ENCODE measurements around the gene SNAP29. TPM values are rescaled to one million over a fixed set of nuclear protein-coding genes. Genes with fewer than 3 reads are reported as not detected.

Gene SNAP29
- total RNA-seq, 1 donor from 2014 or later = 24.3 TPM

GRCh38 chr22:20813056-20813455 lies 45.8 kb upstream of the SNAP29 start:
- no peak overlapping the region for H3K4me3 ChIP-seq
- no peak overlapping the region for H3K27ac ChIP-seq
- DNase-seq (no peak), ATAC-seq (no peak)
- H3K36me3 ChIP-seq = peaks cover 94% of the 10 kb centered on the region
- no peak for TF ChIP-seq CTCF (IDR thresholded peaks at IDR 0.05)
- H3K4me1 ChIP-seq = no peaks in the 10 kb centered on the region
- no peaks in the 10 kb centered on the region for H3K27me3 ChIP-seq
- intact Hi-C loops (cut with DNase I) = no loop called here
- H3K9me3 ChIP-seq = no peaks in the 10 kb centered on the region

GRCh38 chr22:20814221-20814808 lies 44.5 kb upstream of the SNAP29 start:
- no peak for DNase-seq
- peaks cover 95% of the 10 kb centered on the region for H3K36me3 ChIP-seq
- ATAC-seq = no peak

GRCh38 chr22:20815477-20816050 lies 43.2 kb upstream of the SNAP29 start:
- no peak for DNase-seq
- intact Hi-C loops (cut with DNase I) = no loop called here
- no peak overlapping the region for H3K27ac ChIP-seq
- no peak for ATAC-seq
- TF ChIP-seq CTCF (IDR thresholded peaks at IDR 0.05) = no peak
- no peak overlapping the region for H3K4me3 ChIP-seq
- H3K36me3 ChIP-seq = peaks cover 95% of the 10 kb centered on the region
- H3K27me3 ChIP-seq = no peaks in the 10 kb centered on the region
- no peaks in the 10 kb centered on the region for H3K4me1 ChIP-seq
- H3K9me3 ChIP-seq = no peaks in the 10 kb centered on the region

More at GRCh38 chr22:20814221-20814808, 44.5 kb upstream of the SNAP29 start:
- Histone ChIP-seq H3K4me1 (no peaks in the 10 kb centered on the region), H3K27ac (no peak overlapping the region), H3K27me3 (no peaks in the 10 kb centered on the region), H3K4me3 (no peak overlapping the region), H3K9me3 (no peaks in the 10 kb centered on the region)
- TF ChIP-seq CTCF (IDR thresholded peaks at IDR 0.05) = no peak
- intact Hi-C loops (cut with DNase I) = no loop called here

GRCh38 chr22:20816559-20816958 lies 42.2 kb upstream of the SNAP29 start:
- ATAC-seq = no peak
- peaks cover 94% of the 10 kb centered on the region for H3K36me3 ChIP-seq

GRCh38 chr22:20818471-20818870 lies 40.3 kb upstream of the SNAP29 start:
- H3K27ac ChIP-seq = no peak overlapping the region
- intact Hi-C loops (cut with DNase I) = no loop called here
- no peak for DNase-seq
- H3K27me3 ChIP-seq = no peaks in the 10 kb centered on the region
- H3K4me1 ChIP-seq = no peaks in the 10 kb centered on the region
- TF ChIP-seq CTCF (IDR thresholded peaks at IDR 0.05) = no peak
- H3K36me3 ChIP-seq = peaks cover 92% of the 10 kb centered on the region
- no peak overlapping the region for H3K4me3 ChIP-seq
- no peaks in the 10 kb centered on the region for H3K9me3 ChIP-seq
- no peak for ATAC-seq

More at GRCh38 chr22:20816559-20816958, 42.2 kb upstream of the SNAP29 start:
- Histone ChIP-seq H3K27me3 (no peaks in the 10 kb centered on the region), H3K9me3 (no peaks in the 10 kb centered on the region), H3K27ac (no peak overlapping the region), H3K4me1 (no peaks in the 10 kb centered on the region), H3K4me3 (no peak overlapping the region)
- no peak for DNase-seq
- no peak for TF ChIP-seq CTCF (IDR thresholded peaks at IDR 0.05)
- intact Hi-C loops (cut with DNase I) = no loop called here
